ENCODE results near the gene PROCA1. TPM values are rescaled to one million over a fixed set of nuclear protein-coding genes. Genes with fewer than 3 reads are reported as not detected.

Gene PROCA1
- total and polyA plus RNA-seq, 2 of the 13 experiments (the other 11 are each of a cell fraction or from before 2014, with no cell fraction given): 0.73 to 1.5 TPM

GRCh38 chr17:28704219-28704858 is 7.3 kb downstream of the PROCA1 start:
- no peak overlapping the region for H3K4me2 ChIP-seq (ENCODE audit: low read depth, low read length)
- no peak overlapping the region for H3K9ac ChIP-seq (ENCODE audit: insufficient read depth, low read depth, low read length)
- 100% methylated on average over 10 of the region's 14 CpGs for WGBS (ENCODE audit: low lambda C conversion rate)
- H4K20me1 ChIP-seq (ENCODE audit: insufficient read depth, low read length): no peaks in the 10 kb centered on the region
- FAIRE-seq (no peak), ATAC-seq (no peak), DNase-seq (ENCODE audit: low spot score) (no peak)
- H3K9me3 ChIP-seq (ENCODE audit: low read length): no peaks in the 10 kb centered on the region
- H3K4me1 ChIP-seq (ENCODE audit: insufficient read depth, low read length): peaks cover 55% of the 10 kb centered on the region
- in situ Hi-C loops (cut with HindIII; ENCODE audit: extremely low pct_ligation_motif_present, low pct_unique_long_range_greater_than_20kb): no loop called here
- ChIA-PET CTCF (ENCODE audit: low intra/inter-chr PET ratio, low total read pairs) (no interaction called here), POLR2A (interaction anchor here (1.5 to 10.8 kb wide), 2 partner anchors 17 to 23 kb away, joined by 3 to 220 read pairs; partner anchors contain the start of gene RPL23A)
- peaks cover 23 to 36% of the 10 kb centered on the region in 2 experiments for H3K36me3 ChIP-seq (replicated peaks in 1 of 2; ENCODE audit: control insufficient read depth in 1 of 2, insufficient read depth in 2 of 2, low read length in 2 of 2)
- no peak overlapping the region for H3K4me3 ChIP-seq (replicated peaks in 1 of 3; ENCODE audit: insufficient read depth in 1 of 3, low read depth in 2 of 3, low read length in 3 of 3)
- no TSS peak for BruUV-seq (replicated peaks)
- no peak overlapping the region for H3K27ac ChIP-seq (ENCODE audit: extremely low read length, insufficient read depth, low read length)
- H3K79me2 ChIP-seq (ENCODE audit: insufficient read depth, low read length): no peaks in the 10 kb centered on the region
- TF ChIP-seq HNF1B (CRISPR knock-in tag; IDR thresholded peaks at IDR 0.05): no peak
- peak; percentile 70 for TF ChIP-seq AGO2 (optimal IDR thresholded peaks at IDR 0.05; ENCODE audit: low read depth, low read length)
- 0 out of 4 replicates have a peak, but pooled peaks of 1 of the 2 experiments have one; percentile 7 for TF ChIP-seq POLR2A (IDR thresholded peaks at IDR 0.05; ENCODE audit: insufficient read depth in 1 of 2, low read depth in 2 of 2, low read length in 2 of 2)
- TF ChIP-seq ZNF879 (CRISPR knock-in tag; IDR thresholded peaks at IDR 0.05): no peak
- H2AFZ ChIP-seq (ENCODE audit: low read length): no peak overlapping the region
- intact Hi-C loops (cut with micrococcal nuclease; ENCODE audit: unreplicated experiment): no loop called here
- H3K27me3 ChIP-seq (ENCODE audit: control insufficient read depth in 1 of 2, insufficient read depth in 2 of 2, low read length in 2 of 2): no peaks in the 10 kb centered on the region

GRCh38 chr17:28703552-28704218 is 8.0 kb downstream of the PROCA1 start:
- peaks cover 25 to 41% of the 10 kb centered on the region in 2 experiments for H3K36me3 ChIP-seq (replicated peaks in 1 of 2; ENCODE audit: control insufficient read depth in 1 of 2, insufficient read depth in 2 of 2, low read length in 2 of 2)
- FAIRE-seq: no peak
- intact Hi-C loops (cut with micrococcal nuclease; ENCODE audit: unreplicated experiment) (no loop called here), in situ Hi-C loops (cut with HindIII; ENCODE audit: extremely low pct_ligation_motif_present, low pct_unique_long_range_greater_than_20kb) (no loop called here)
- H3K9me3 ChIP-seq (ENCODE audit: low read length): no peaks in the 10 kb centered on the region
- H4K20me1 ChIP-seq (ENCODE audit: insufficient read depth, low read length): no peaks in the 10 kb centered on the region
- no peak for ATAC-seq
- no peak overlapping the region for H3K4me3 ChIP-seq (replicated peaks in 1 of 3; ENCODE audit: insufficient read depth in 1 of 3, low read depth in 2 of 3, low read length in 3 of 3)
- no peak overlapping the region for H3K4me2 ChIP-seq (ENCODE audit: low read depth, low read length)
- no peak overlapping the region for H2AFZ ChIP-seq (ENCODE audit: low read length)
- POLR2A ChIA-PET: interaction anchor here (1.5 to 10.8 kb wide), 3 partner anchors 17 to 58 kb away, joined by 3 to 220 read pairs (median 3); partner anchors contain the start of genes BLTP2 and RPL23A
- H3K4me1 ChIP-seq (ENCODE audit: insufficient read depth, low read length): peaks cover 55% of the 10 kb centered on the region
- CTCF ChIA-PET (ENCODE audit: low intra/inter-chr PET ratio, low total read pairs): no interaction called here
- peak overlapping the region; percentile 26; the same call in 1 of the 2 replicates for H3K9ac ChIP-seq (ENCODE audit: insufficient read depth, low read depth, low read length)
- peak overlapping the region; percentile 91 for H3K27ac ChIP-seq (ENCODE audit: extremely low read length, insufficient read depth, low read length)
- 89% methylated on average over 16 of the region's 16 CpGs for WGBS (ENCODE audit: low lambda C conversion rate)
- no TSS peak for BruUV-seq (replicated peaks)
- no peaks in the 10 kb centered on the region for H3K27me3 ChIP-seq (ENCODE audit: control insufficient read depth in 1 of 2, insufficient read depth in 2 of 2, low read length in 2 of 2)
- no peaks in the 10 kb centered on the region for H3K79me2 ChIP-seq (ENCODE audit: insufficient read depth, low read length)
- DNase-seq (ENCODE audit: low spot score): no peak
- TF ChIP-seq HOXA5 (CRISPR knock-in tag; IDR thresholded peaks at IDR 0.05) (no peak), ZNF318 (CRISPR knock-in tag; IDR thresholded peaks at IDR 0.05) (no peak), SCMH1 (CRISPR knock-in tag; IDR thresholded peaks at IDR 0.05; ENCODE audit: borderline replicate concordance) (no peak)

Data from HepG2 (cell line).